Neural progenitor cell (in vitro differentiated cells): ENCODE results near the gene PRDX3.

Source experiments
- EZH2 ChIP-seq: fragments of 200-600 bp; sonication (generic); IDR thresholded peaks from 2 replicates; pipeline ENCODE4 v1.6.1; 2017; ENCODE audit warnings: antibody characterized with exemption, mild to moderate bottlenecking, moderate library complexity
- TF ChIP-seq, protein P1 (sequence below): fragments of 200-600 bp; sonication (generic); IDR thresholded peaks from 2 replicates; pipeline ENCODE4 v1.5.1; 2017; ENCODE audit warnings: antibody characterized with exemption, mild to moderate bottlenecking

GRCh38 chr10:119159332-119159731 lies 19.3 kb downstream of the PRDX3 start:
- TF ChIP-seq, protein P1, sequence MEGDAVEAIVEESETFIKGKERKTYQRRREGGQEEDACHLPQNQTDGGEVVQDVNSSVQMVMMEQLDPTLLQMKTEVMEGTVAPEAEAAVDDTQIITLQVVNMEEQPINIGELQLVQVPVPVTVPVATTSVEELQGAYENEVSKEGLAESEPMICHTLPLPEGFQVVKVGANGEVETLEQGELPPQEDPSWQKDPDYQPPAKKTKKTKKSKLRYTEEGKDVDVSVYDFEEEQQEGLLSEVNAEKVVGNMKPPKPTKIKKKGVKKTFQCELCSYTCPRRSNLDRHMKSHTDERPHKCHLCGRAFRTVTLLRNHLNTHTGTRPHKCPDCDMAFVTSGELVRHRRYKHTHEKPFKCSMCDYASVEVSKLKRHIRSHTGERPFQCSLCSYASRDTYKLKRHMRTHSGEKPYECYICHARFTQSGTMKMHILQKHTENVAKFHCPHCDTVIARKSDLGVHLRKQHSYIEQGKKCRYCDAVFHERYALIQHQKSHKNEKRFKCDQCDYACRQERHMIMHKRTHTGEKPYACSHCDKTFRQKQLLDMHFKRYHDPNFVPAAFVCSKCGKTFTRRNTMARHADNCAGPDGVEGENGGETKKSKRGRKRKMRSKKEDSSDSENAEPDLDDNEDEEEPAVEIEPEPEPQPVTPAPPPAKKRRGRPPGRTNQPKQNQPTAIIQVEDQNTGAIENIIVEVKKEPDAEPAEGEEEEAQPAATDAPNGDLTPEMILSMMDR: no peak
- TF ChIP-seq EZH2: no peak
